ENCODE data around the gene MAP3K5.

GRCh38 chr6:136660727-136661126 is 131.6 kb downstream of the MAP3K5 start:
- TF ChIP-seq CTCF (IDR thresholded peaks at IDR 0.05; ENCODE audit: insufficient read depth, low read length, poor library complexity, severe bottlenecking) = no peak
- TF ChIP-seq EZH2phosphoT487 (conservative IDR thresholded peaks at IDR 0.05; ENCODE audit: low read length) = no peak
